Measurements from ENCODE around the gene ZNF750. TPM values are rescaled to one million over a fixed set of nuclear protein-coding genes. Genes with fewer than 3 reads are reported as not detected.

Gene ZNF750
- total and polyA plus RNA-seq, 2 of the 13 experiments (the other 11 are each of a cell fraction or from before 2014, with no cell fraction given) = not detected

DNA sequence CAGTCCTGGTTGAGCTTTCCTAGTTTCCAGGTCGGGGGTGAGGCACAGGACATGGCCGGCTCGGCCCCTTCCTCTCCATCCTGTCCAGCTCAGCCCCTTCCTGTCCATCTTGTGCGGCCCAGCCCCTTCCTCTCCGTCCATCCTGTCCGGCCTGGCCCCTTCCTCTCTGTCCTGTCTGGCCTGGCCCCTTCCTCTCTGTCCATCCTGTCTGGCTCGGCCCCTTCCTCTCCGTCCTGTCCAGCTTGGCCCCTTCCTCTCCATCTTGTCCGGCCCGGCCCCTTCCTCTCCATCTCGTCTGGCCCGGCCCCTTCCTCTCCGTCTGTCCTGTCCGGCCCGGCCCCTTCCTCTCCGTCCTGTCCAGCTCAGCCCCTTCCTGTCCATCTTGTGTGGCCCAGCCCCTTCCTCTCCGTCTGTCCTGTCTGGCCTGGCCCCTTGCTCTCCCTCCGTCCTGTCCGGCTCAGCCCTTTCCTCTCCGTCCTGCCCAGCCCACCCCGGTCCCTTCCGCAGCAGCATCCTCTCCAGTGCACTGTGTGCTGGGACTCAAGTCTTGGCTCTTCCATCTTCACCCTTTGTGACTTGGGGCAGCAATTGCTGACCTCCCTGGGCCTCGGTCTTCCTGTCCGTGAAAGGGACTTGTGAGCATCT is 5.5 kb upstream of the ZNF750 start:
- DNase-seq (ENCODE audit: low spot score) (no peak), FAIRE-seq (no peak), ATAC-seq (no peak)
- Histone ChIP-seq H4K20me1 (ENCODE audit: insufficient read depth, low read length) (no peaks in the 10 kb centered on the region), H3K4me1 (ENCODE audit: insufficient read depth, low read length) (peaks cover 14% of the 10 kb centered on the region), H2AFZ (ENCODE audit: low read length) (no peak overlapping the region), H3K79me2 (ENCODE audit: insufficient read depth, low read length) (no peaks in the 10 kb centered on the region), H3K4me3 (replicated peaks in 1 of 3; ENCODE audit: insufficient read depth in 1 of 3, low read depth in 2 of 3, low read length in 3 of 3) (no peak overlapping the region), H3K9ac (ENCODE audit: insufficient read depth, low read depth, low read length) (no peak overlapping the region), H3K9me3 (ENCODE audit: low read length) (no peaks in the 10 kb centered on the region), H3K27ac (ENCODE audit: extremely low read length, insufficient read depth, low read length) (no peak overlapping the region), H3K36me3 (replicated peaks in 1 of 2; ENCODE audit: control insufficient read depth in 1 of 2, insufficient read depth in 2 of 2, low read length in 2 of 2) (peaks cover 0 to 2% of the 10 kb centered on the region in 2 experiments; a peak in 1 of 5 replicates), H3K27me3 (ENCODE audit: control insufficient read depth in 1 of 2, insufficient read depth in 2 of 2, low read length in 2 of 2) (no peaks in the 10 kb centered on the region), H3K4me2 (ENCODE audit: low read depth, low read length) (no peak overlapping the region)
- no TSS peak for BruUV-seq (replicated peaks)
- WGBS (ENCODE audit: low lambda C conversion rate) = 91% methylated on average over 24 of the region's 24 CpGs
- intact Hi-C loops (cut with micrococcal nuclease; ENCODE audit: unreplicated experiment) (no loop called here), in situ Hi-C loops (cut with HindIII; ENCODE audit: extremely low pct_ligation_motif_present, low pct_unique_long_range_greater_than_20kb) (no loop called here)
- POLR2A ChIA-PET = no interaction called here
- CTCF ChIA-PET (ENCODE audit: low intra/inter-chr PET ratio, low total read pairs) = no interaction called here
- TF ChIP-seq ZNF629 (CRISPR knock-in tag; conservative IDR thresholded peaks at IDR 0.05) = 0 out of 2 replicates have a peak, but pooled peaks have one; percentile 60
- no peak for TF ChIP-seq ZNF138 (CRISPR knock-in tag; IDR thresholded peaks at IDR 0.05; ENCODE audit: low read depth)

DNA sequence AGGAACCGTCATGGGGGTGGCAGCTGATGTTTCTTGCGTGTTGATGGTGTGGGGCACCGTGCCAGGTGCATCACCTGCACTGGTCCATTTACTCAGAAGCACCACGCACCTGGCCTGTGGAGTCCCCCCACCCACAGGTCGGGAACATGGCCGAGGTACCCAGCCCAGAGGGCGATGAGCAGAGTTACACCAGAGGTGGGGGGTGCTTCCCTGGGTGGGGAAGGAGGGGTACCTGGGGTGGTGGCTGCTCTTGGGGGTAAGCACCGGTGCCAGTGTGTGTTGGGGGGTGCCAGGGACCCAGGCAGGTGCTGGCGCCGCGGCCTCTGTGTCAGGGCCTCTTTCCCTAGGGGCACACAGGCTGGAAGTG is 5.0 kb upstream of the ZNF750 start:
- intact Hi-C loops (cut with micrococcal nuclease; ENCODE audit: unreplicated experiment) = no loop called here
- DNase-seq (ENCODE audit: low spot score) = no peak
- TF ChIP-seq, protein P1, sequence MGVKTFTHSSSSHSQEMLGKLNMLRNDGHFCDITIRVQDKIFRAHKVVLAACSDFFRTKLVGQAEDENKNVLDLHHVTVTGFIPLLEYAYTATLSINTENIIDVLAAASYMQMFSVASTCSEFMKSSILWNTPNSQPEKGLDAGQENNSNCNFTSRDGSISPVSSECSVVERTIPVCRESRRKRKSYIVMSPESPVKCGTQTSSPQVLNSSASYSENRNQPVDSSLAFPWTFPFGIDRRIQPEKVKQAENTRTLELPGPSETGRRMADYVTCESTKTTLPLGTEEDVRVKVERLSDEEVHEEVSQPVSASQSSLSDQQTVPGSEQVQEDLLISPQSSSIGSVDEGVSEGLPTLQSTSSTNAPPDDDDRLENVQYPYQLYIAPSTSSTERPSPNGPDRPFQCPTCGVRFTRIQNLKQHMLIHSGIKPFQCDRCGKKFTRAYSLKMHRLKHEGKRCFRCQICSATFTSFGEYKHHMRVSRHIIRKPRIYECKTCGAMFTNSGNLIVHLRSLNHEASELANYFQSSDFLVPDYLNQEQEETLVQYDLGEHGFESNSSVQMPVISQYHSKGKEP (CRISPR knock-in tag; IDR thresholded peaks at IDR 0.05) = no peak
- TF ChIP-seq ZNF883 (CRISPR knock-in tag; IDR thresholded peaks at IDR 0.05; ENCODE audit: not compliant biosample characterization) = no peak
- TF ChIP-seq ZNF644 (CRISPR knock-in tag; IDR thresholded peaks at IDR 0.05; ENCODE audit: low read depth) = no peak
- TF ChIP-seq NR2C2 (CRISPR knock-in tag; IDR thresholded peaks at IDR 0.05; ENCODE audit: borderline replicate concordance) = no peak
- no peak for TF ChIP-seq ZNF746 (CRISPR knock-in tag; IDR thresholded peaks at IDR 0.05)
- TF ChIP-seq TBX3 (IDR thresholded peaks at IDR 0.05; ENCODE audit: borderline replicate concordance) = no peak
- TF ChIP-seq, protein P2, sequence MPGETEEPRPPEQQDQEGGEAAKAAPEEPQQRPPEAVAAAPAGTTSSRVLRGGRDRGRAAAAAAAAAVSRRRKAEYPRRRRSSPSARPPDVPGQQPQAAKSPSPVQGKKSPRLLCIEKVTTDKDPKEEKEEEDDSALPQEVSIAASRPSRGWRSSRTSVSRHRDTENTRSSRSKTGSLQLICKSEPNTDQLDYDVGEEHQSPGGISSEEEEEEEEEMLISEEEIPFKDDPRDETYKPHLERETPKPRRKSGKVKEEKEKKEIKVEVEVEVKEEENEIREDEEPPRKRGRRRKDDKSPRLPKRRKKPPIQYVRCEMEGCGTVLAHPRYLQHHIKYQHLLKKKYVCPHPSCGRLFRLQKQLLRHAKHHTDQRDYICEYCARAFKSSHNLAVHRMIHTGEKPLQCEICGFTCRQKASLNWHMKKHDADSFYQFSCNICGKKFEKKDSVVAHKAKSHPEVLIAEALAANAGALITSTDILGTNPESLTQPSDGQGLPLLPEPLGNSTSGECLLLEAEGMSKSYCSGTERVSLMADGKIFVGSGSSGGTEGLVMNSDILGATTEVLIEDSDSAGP (CRISPR knock-in tag; IDR thresholded peaks at IDR 0.05; ENCODE audit: borderline replicate concordance) = no peak
- no peak for TF ChIP-seq WIZ (CRISPR knock-in tag; IDR thresholded peaks at IDR 0.05)
- TF ChIP-seq, protein P3, sequence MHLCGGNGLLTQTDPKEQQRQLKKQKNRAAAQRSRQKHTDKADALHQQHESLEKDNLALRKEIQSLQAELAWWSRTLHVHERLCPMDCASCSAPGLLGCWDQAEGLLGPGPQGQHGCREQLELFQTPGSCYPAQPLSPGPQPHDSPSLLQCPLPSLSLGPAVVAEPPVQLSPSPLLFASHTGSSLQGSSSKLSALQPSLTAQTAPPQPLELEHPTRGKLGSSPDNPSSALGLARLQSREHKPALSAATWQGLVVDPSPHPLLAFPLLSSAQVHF (CRISPR knock-in tag; IDR thresholded peaks at IDR 0.05) = no peak
- TF ChIP-seq ZFP41 (CRISPR knock-in tag; IDR thresholded peaks at IDR 0.05; ENCODE audit: borderline replicate concordance) = no peak
- TF ChIP-seq CC2D1A (CRISPR knock-in tag; IDR thresholded peaks at IDR 0.05) = no peak
- TF ChIP-seq AHR (CRISPR knock-in tag; IDR thresholded peaks at IDR 0.05) = no peak
- no peak for TF ChIP-seq KMT2B (CRISPR knock-in tag; IDR thresholded peaks at IDR 0.05)

More for the DNA sequence above, 5.0 kb upstream of the ZNF750 start:
- peaks cover 0 to 2% of the 10 kb centered on the region in 2 experiments; a peak in 1 of 5 replicates for H3K36me3 ChIP-seq (replicated peaks in 1 of 2; ENCODE audit: control insufficient read depth in 1 of 2, insufficient read depth in 2 of 2, low read length in 2 of 2)
- in situ Hi-C loops (cut with HindIII; ENCODE audit: extremely low pct_ligation_motif_present, low pct_unique_long_range_greater_than_20kb) = no loop called here
- H2AFZ ChIP-seq (ENCODE audit: low read length) = no peak overlapping the region
- no peak overlapping the region for H3K9ac ChIP-seq (ENCODE audit: insufficient read depth, low read depth, low read length)
- H3K4me2 ChIP-seq (ENCODE audit: low read depth, low read length) = no peak overlapping the region
- no peak for FAIRE-seq
- H3K4me1 ChIP-seq (ENCODE audit: insufficient read depth, low read length) = peaks cover 14% of the 10 kb centered on the region
- ChIA-PET CTCF (ENCODE audit: low intra/inter-chr PET ratio, low total read pairs) (no interaction called here), POLR2A (no interaction called here)
- no peaks in the 10 kb centered on the region for H3K79me2 ChIP-seq (ENCODE audit: insufficient read depth, low read length)
- H3K27me3 ChIP-seq (ENCODE audit: control insufficient read depth in 1 of 2, insufficient read depth in 2 of 2, low read length in 2 of 2) = no peaks in the 10 kb centered on the region
- no peak for ATAC-seq
- no peak overlapping the region for H3K4me3 ChIP-seq (replicated peaks in 1 of 3; ENCODE audit: insufficient read depth in 1 of 3, low read depth in 2 of 3, low read length in 3 of 3)
- H3K27ac ChIP-seq (ENCODE audit: extremely low read length, insufficient read depth, low read length) = no peak overlapping the region
- H4K20me1 ChIP-seq (ENCODE audit: insufficient read depth, low read length) = no peaks in the 10 kb centered on the region
- H3K9me3 ChIP-seq (ENCODE audit: low read length) = no peaks in the 10 kb centered on the region
- WGBS (ENCODE audit: low lambda C conversion rate) = 89% methylated on average over 10 of the region's 11 CpGs
- no TSS peak for BruUV-seq (replicated peaks)
